ENCODE results near the gene KRT7. TPM values are rescaled to one million over a fixed set of nuclear protein-coding genes. Genes with fewer than 3 reads are reported as not detected.

KRT7 gene
- total RNA-seq, 1 experiment from 2014 or later, result 10.0 TPM

- H2BK15ac ChIP-seq (ENCODE audit: low read depth, low read length), result no peak within 1 kb of the TSS
- no peak within 1 kb of the TSS for H2BK120ac ChIP-seq (ENCODE audit: low read depth, low read length, poor library complexity, severe bottlenecking)
- Mint-ChIP-seq H3K9me3 (no peaks in the 10 kb centered on the region; a peak in 1 of 5 replicates), H3K4me3 (no peak within 1 kb of the TSS), H3K27me3 (ENCODE audit: low read depth) (peaks cover 15% of the 10 kb centered on the region), H3K27ac (no peak within 1 kb of the TSS), H3K4me1 (peaks cover 6 to 11% of the 10 kb centered on the region in 2 experiments), H3K36me3 (ENCODE audit: insufficient read depth in 1 of 3, low read depth in 3 of 3) (no peaks in the 10 kb centered on the region)
- no peaks in the 10 kb centered on the region for H3K4me1 ChIP-seq (ENCODE audit: insufficient read depth, low read length)
- H4K20me1 ChIP-seq (ENCODE audit: control insufficient read depth, insufficient read depth, insufficient read length), result no peaks in the 10 kb centered on the region
- H3K4ac ChIP-seq (ENCODE audit: low read depth, low read length), result no peak within 1 kb of the TSS
- no peak within 1 kb of the TSS for H3K23ac ChIP-seq (ENCODE audit: insufficient read length, low read depth, low read length)
- H3K9me3 ChIP-seq (ENCODE audit: control insufficient read depth, low read depth, low read length), result no peaks in the 10 kb centered on the region
- no peak within 1 kb of the TSS for H2BK12ac ChIP-seq (ENCODE audit: insufficient read length, low read depth, low read length)
- H3K79me2 ChIP-seq (ENCODE audit: insufficient read depth, low read length), result no peaks in the 10 kb centered on the region
- H3K18ac ChIP-seq (ENCODE audit: insufficient read length, low read depth, low read length), result no peak within 1 kb of the TSS
- no peak within 1 kb of the TSS for H3K27ac ChIP-seq (ENCODE audit: insufficient read length, low read depth, low read length)
- no peak within 1 kb of the TSS for H4K8ac ChIP-seq (replicated peaks; ENCODE audit: insufficient read length, low read depth, low read length)
- no peak within 1 kb of the TSS for H3K4me2 ChIP-seq (ENCODE audit: insufficient read depth, insufficient read length, low read length)
- DNase-seq, result peak; percentile 51
- H2BK5ac ChIP-seq (ENCODE audit: insufficient read length, low read length), result no peak within 1 kb of the TSS
- no peak within 1 kb of the TSS for H4K91ac ChIP-seq (ENCODE audit: insufficient read length, low read depth, low read length)
- H2BK20ac ChIP-seq (ENCODE audit: low read depth, low read length, poor library complexity, severe bottlenecking), result no peak within 1 kb of the TSS
- no peaks in the 10 kb centered on the region for H3K79me1 ChIP-seq (ENCODE audit: insufficient read depth, low read depth, low read length, poor library complexity, severe bottlenecking)
- no peaks in the 10 kb centered on the region for H3K23me2 ChIP-seq (ENCODE audit: insufficient read length, low read depth, low read length, poor library complexity, severe bottlenecking)
- no peak within 1 kb of the TSS for H3K56ac ChIP-seq (ENCODE audit: insufficient read length, low read depth, low read length)
- no peak within 1 kb of the TSS for H3K9ac ChIP-seq (ENCODE audit: extremely low read depth, insufficient read length, low read length)
- no peak within 1 kb of the TSS for H2AFZ ChIP-seq (ENCODE audit: low read length)
- no peak within 1 kb of the TSS for H3T11ph ChIP-seq (ENCODE audit: low read length)
- H3K14ac ChIP-seq (ENCODE audit: insufficient read depth, low read length), result no peak within 1 kb of the TSS
- no peak within 1 kb of the TSS for H2AK5ac ChIP-seq (ENCODE audit: insufficient read length, low read length)
- no peak for TF ChIP-seq CTCF (conservative IDR thresholded peaks at IDR 0.05)
- no peak within 1 kb of the TSS for H4K5ac ChIP-seq (ENCODE audit: insufficient read length, low read depth, low read length)
- H3K27me3 ChIP-seq (ENCODE audit: insufficient read depth, low read length), result no peaks in the 10 kb centered on the region
- no CpG with 5 or more reads among the region's 32 CpGs for WGBS (ENCODE audit: extremely low coverage, insufficient read length, low lambda C conversion rate)
Measured at GRCh38 chr12:52291267-52291935, 58.4 kb downstream of the KRT7 start, which contains the start of gene KRT81. KRT81 (minus strand) TSS chr12:52291534; CDS start chr12:52291465, 69 bp downstream.
